Astrocyte (in vitro differentiated cells and primary cell): Measurements from ENCODE around the gene FOS. TPM values are rescaled to one million over a fixed set of nuclear protein-coding genes. Genes with fewer than 3 reads are reported as not detected.
"Not testable (repeated sequence)": the region's sequence is repeated elsewhere in the genome, so short reads cannot be mapped to it uniquely, and the experiment has no call there.

ENCODE experiments used
- DNase-seq: peaks from one replicate; pipeline ENCODE4 v3.0.0-alpha.2; 2010; ENCODE audit warnings: low read depth
- FAIRE-seq: peaks from 2 replicates; lab custom pipeline; 2011; peaks lifted over from hg19 to GRCh38; lab: Jason Lieb, UNC
- H2AFZ ChIP-seq: 2 replicates; pipeline ENCODE4 v1.6.0; 2012; ENCODE audit warnings: low read depth, low read length, inconsistent platforms
- H3K27ac ChIP-seq: 2 replicates; pipeline ENCODE4 v1.5.1; 2011; ENCODE audit warnings: low read depth, low read length, inconsistent platforms
- H3K27me3 ChIP-seq: 2 replicates; pipeline ENCODE4 v1.6.0; 2011; ENCODE audit warnings: low read length, inconsistent platforms; ENCODE audit not compliant: insufficient read depth
- H3K36me3 ChIP-seq: 2 replicates; pipeline ENCODE4 v1.5.1; 2011; ENCODE audit warnings: low read length, inconsistent platforms; ENCODE audit not compliant: insufficient read depth
- H3K4me1 ChIP-seq: 2 replicates; pipeline ENCODE4 v1.5.1; 2011; ENCODE audit warnings: low read length, inconsistent platforms; ENCODE audit not compliant: insufficient read depth
- H3K4me2 ChIP-seq: 2 replicates; pipeline ENCODE4 v1.6.0; 2012; ENCODE audit warnings: low read length, inconsistent platforms
- H3K4me3 ChIP-seq: 2 replicates; pipeline ENCODE4 v1.5.1; 2011; ENCODE audit warnings: low read depth, mild to moderate bottlenecking, low read length, inconsistent platforms; ENCODE audit not compliant: insufficient read depth
- H3K79me2 ChIP-seq: 2 replicates; pipeline ENCODE4 v1.6.0; 2012; ENCODE audit warnings: mild to moderate bottlenecking, low read length, inconsistent platforms; ENCODE audit not compliant: insufficient read depth
- H3K9ac ChIP-seq: 2 replicates; pipeline ENCODE4 v1.6.0; 2012; ENCODE audit warnings: mild to moderate bottlenecking, low read length, inconsistent platforms
- H3K9me3 ChIP-seq: 2 replicates; pipeline ENCODE4 v1.5.1; 2012; ENCODE audit warnings: low read depth, mild to moderate bottlenecking, low read length, inconsistent platforms; ENCODE audit not compliant: insufficient read depth
- H4K20me1 ChIP-seq: 2 replicates; pipeline ENCODE4 v1.6.0; 2012; ENCODE audit warnings: low read length, inconsistent platforms; ENCODE audit not compliant: insufficient read depth
- H3K27ac Mint-ChIP-seq: one replicate; pipeline ENCODE4 v1.8.0; 2021; ENCODE audit warnings: mild to moderate bottlenecking, mixed read lengths; ENCODE audit not compliant: unreplicated experiment
- H3K27me3 Mint-ChIP-seq: one replicate; pipeline ENCODE4 v1.8.0; 2021; ENCODE audit warnings: low read depth, mixed read lengths; ENCODE audit not compliant: unreplicated experiment
- H3K36me3 Mint-ChIP-seq: one replicate; pipeline ENCODE4 v1.8.0; 2021; ENCODE audit warnings: low read depth, mixed read lengths; ENCODE audit not compliant: unreplicated experiment
- H3K4me1 Mint-ChIP-seq: one replicate; pipeline ENCODE4 v1.8.0; 2021; ENCODE audit warnings: low read depth, mixed read lengths; ENCODE audit not compliant: unreplicated experiment
- H3K4me3 Mint-ChIP-seq: one replicate; pipeline ENCODE4 v1.8.0; 2021; ENCODE audit warnings: mild to moderate bottlenecking, moderate library complexity, mixed read lengths; ENCODE audit not compliant: unreplicated experiment
- H3K9me3 Mint-ChIP-seq: one replicate; pipeline ENCODE4 v1.8.0; 2021; ENCODE audit warnings: mild to moderate bottlenecking, mixed read lengths; ENCODE audit not compliant: unreplicated experiment
- EZH2 ChIP-seq: IDR thresholded peaks from 2 replicates; pipeline ENCODE4 v1.6.1; 2012; ENCODE audit warnings: mild to moderate bottlenecking, low read length, inconsistent platforms; ENCODE audit not compliant: insufficient read depth
- total RNA-seq: library from RNA; stranded (reverse); gene quantifications from 2 replicates; pipeline ENCODE4 v1.2.1, GENCODE V29; 2021
- TF ChIP-seq, protein P1 (sequence below): IDR thresholded peaks from 2 replicates; pipeline ENCODE4 v1.5.1; 2011; ENCODE audit warnings: low read depth, mild to moderate bottlenecking, inconsistent platforms, low read length, moderate library complexity; ENCODE audit not compliant: insufficient read depth

The FOS gene
- total RNA-seq, 1 donor from 2014 or later: 57.7 TPM

GRCh38 chr14:75280831-75281653 is 2.4 kb downstream of the FOS start:
- no peaks in the 10 kb centered on the region for H3K27me3 Mint-ChIP-seq
- Histone ChIP-seq H2AFZ (no peak overlapping the region), H3K4me3 (peak overlapping the region; percentile 86)

DNA sequence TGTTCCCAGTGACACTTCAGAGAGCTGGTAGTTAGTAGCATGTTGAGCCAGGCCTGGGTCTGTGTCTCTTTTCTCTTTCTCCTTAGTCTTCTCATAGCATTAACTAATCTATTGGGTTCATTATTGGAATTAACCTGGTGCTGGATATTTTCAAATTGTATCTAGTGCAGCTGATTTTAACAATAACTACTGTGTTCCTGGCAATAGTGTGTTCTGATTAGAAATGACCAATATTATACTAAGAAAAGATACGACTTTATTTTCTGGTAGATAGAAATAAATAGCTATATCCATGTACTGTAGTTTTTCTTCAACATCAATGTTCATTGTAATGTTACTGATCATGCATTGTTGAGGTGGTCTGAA is 3.0 kb downstream of the FOS start:
- Histone ChIP-seq H2AFZ (no peak overlapping the region), H3K4me2 (peak overlapping the region; percentile 98), H3K27ac (no peak overlapping the region), H3K4me3 (peak overlapping the region; percentile 86), H3K36me3 (peaks cover 16% of the 10 kb centered on the region), H3K9me3 (no peaks in the 10 kb centered on the region), H3K27me3 (no peaks in the 10 kb centered on the region), H3K4me1 (peaks cover 19% of the 10 kb centered on the region), H3K79me2 (peaks cover 24% of the 10 kb centered on the region), H3K9ac (peak overlapping the region; percentile 96), H4K20me1 (peaks cover 31% of the 10 kb centered on the region)
- Mint-ChIP-seq H3K36me3 (peaks cover 12% of the 10 kb centered on the region), H3K4me1 (peaks cover 9% of the 10 kb centered on the region), H3K4me3 (peak overlapping the region; percentile 13), H3K27ac (no peak overlapping the region), H3K27me3 (no peaks in the 10 kb centered on the region), H3K9me3 (no peaks in the 10 kb centered on the region)
- TF ChIP-seq EZH2: no peak
- TF ChIP-seq, protein P1, sequence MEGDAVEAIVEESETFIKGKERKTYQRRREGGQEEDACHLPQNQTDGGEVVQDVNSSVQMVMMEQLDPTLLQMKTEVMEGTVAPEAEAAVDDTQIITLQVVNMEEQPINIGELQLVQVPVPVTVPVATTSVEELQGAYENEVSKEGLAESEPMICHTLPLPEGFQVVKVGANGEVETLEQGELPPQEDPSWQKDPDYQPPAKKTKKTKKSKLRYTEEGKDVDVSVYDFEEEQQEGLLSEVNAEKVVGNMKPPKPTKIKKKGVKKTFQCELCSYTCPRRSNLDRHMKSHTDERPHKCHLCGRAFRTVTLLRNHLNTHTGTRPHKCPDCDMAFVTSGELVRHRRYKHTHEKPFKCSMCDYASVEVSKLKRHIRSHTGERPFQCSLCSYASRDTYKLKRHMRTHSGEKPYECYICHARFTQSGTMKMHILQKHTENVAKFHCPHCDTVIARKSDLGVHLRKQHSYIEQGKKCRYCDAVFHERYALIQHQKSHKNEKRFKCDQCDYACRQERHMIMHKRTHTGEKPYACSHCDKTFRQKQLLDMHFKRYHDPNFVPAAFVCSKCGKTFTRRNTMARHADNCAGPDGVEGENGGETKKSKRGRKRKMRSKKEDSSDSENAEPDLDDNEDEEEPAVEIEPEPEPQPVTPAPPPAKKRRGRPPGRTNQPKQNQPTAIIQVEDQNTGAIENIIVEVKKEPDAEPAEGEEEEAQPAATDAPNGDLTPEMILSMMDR: no peak
- FAIRE-seq (no peak), DNase-seq (no peak)

More at GRCh38 chr14:75280831-75281653, 2.4 kb downstream of the FOS start:
- Histone ChIP-seq H3K4me1 (peaks cover 22% of the 10 kb centered on the region), H4K20me1 (peaks cover 31% of the 10 kb centered on the region), H3K36me3 (peaks cover 16% of the 10 kb centered on the region), H3K9ac (peak overlapping the region; percentile 96), H3K27ac (no peak overlapping the region), H3K4me2 (peak overlapping the region; percentile 98), H3K79me2 (peaks cover 24% of the 10 kb centered on the region), H3K9me3 (no peaks in the 10 kb centered on the region), H3K27me3 (no peaks in the 10 kb centered on the region)
- peak overlapping the region; percentile 90 for H3K4me3 Mint-ChIP-seq
- H3K27ac Mint-ChIP-seq: peak overlapping the region; percentile 8
- no peak for FAIRE-seq
- TF ChIP-seq EZH2: no peak
- TF ChIP-seq, protein P1: no peak
- DNase-seq: no peak
- peaks cover 12% of the 10 kb centered on the region for H3K36me3 Mint-ChIP-seq
- peaks cover 9% of the 10 kb centered on the region for H3K4me1 Mint-ChIP-seq
- no peaks in the 10 kb centered on the region for H3K9me3 Mint-ChIP-seq

- Histone ChIP-seq H3K36me3 (peaks cover 16% of the 10 kb centered on the region), H3K79me2 (peaks cover 24% of the 10 kb centered on the region), H3K27ac (no peak overlapping the region), H3K4me1 (peaks cover 19% of the 10 kb centered on the region), H3K9ac (no peak overlapping the region), H2AFZ (no peak overlapping the region), H3K27me3 (no peaks in the 10 kb centered on the region), H3K9me3 (no peaks in the 10 kb centered on the region), H3K4me2 (no peak overlapping the region), H4K20me1 (peaks cover 31% of the 10 kb centered on the region), H3K4me3 (no peak overlapping the region)
- Mint-ChIP-seq H3K9me3 (no peaks in the 10 kb centered on the region), H3K4me3 (no peak overlapping the region), H3K36me3 (peaks cover 12% of the 10 kb centered on the region), H3K27me3 (no peaks in the 10 kb centered on the region), H3K4me1 (peaks cover 9% of the 10 kb centered on the region), H3K27ac (no peak overlapping the region)
- peak; percentile 18 for DNase-seq
- TF ChIP-seq, protein P1: no peak
- TF ChIP-seq EZH2: no peak
- no peak for FAIRE-seq
Observed at GRCh38 chr14:75282170-75282554, 3.5 kb downstream of the FOS start.

- H3K36me3 Mint-ChIP-seq: peaks cover 12% of the 10 kb centered on the region
- not testable (repeated sequence) for FAIRE-seq, H3K4me2 ChIP-seq, H3K9me3 ChIP-seq, H3K27ac ChIP-seq, H3K4me3 ChIP-seq, H3K4me3 Mint-ChIP-seq, H3K4me1 Mint-ChIP-seq, H3K27ac Mint-ChIP-seq, H3K27me3 Mint-ChIP-seq, H3K9ac ChIP-seq, H3K9me3 Mint-ChIP-seq, H2AFZ ChIP-seq, H3K27me3 ChIP-seq
- H3K4me1 ChIP-seq: peaks cover 14% of the 10 kb centered on the region
- peaks cover 24% of the 10 kb centered on the region for H3K79me2 ChIP-seq
- DNase-seq: peak; percentile 34
- H4K20me1 ChIP-seq: peaks cover 31% of the 10 kb centered on the region
- peaks cover 16% of the 10 kb centered on the region for H3K36me3 ChIP-seq
Observed at GRCh38 chr14:75282555-75283161, 4.0 kb downstream of the FOS start.
